GM21723 (cell line): ENCODE measurements around the gene IRF2BP2.

Experiments
- ATAC-seq: cut with Tn5 transposase; IDR thresholded peaks from one replicate; pipeline ENCODE4 v1.9.1; 2021; ENCODE audit warnings: mild to moderate bottlenecking, moderate library complexity; ENCODE audit not compliant: unreplicated experiment

The IRF2BP2 gene

GRCh38 chr1:234614081-234614489 is 4.1 kb upstream of the IRF2BP2 start:
- no peak for ATAC-seq

- no peak for ATAC-seq
These were observed 3.3 kb upstream of the IRF2BP2 start for GRCh38 chr1:234613128-234613875.

GRCh38 chr1:234612352-234613127 is 2.6 kb upstream of the IRF2BP2 start:
- peak; percentile 36 for ATAC-seq

DNA sequence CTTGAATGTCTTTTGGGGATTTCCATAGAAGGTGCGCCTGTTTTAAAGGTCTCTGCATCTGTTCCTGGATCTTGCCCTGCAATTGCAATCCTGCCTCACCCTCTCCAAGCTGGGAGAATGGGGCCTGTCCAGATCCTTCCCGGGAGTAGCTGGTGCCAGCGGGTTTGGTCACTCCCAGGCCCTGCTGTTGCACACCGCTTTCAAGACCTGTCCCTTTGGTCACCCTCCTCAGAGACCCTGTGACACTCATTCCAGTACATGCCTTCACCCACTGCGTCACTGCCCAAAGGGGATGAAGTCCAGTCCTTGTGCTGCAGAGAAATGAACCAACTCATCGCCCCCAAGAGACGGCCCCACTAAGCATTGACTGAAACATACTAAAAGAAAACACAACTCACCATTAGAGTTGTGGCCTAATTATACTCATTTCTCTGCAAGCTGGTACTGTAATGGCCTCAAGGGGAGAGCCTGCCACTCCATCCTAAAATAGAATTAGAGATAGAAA is 1.9 kb upstream of the IRF2BP2 start:
- no peak for ATAC-seq

DNA sequence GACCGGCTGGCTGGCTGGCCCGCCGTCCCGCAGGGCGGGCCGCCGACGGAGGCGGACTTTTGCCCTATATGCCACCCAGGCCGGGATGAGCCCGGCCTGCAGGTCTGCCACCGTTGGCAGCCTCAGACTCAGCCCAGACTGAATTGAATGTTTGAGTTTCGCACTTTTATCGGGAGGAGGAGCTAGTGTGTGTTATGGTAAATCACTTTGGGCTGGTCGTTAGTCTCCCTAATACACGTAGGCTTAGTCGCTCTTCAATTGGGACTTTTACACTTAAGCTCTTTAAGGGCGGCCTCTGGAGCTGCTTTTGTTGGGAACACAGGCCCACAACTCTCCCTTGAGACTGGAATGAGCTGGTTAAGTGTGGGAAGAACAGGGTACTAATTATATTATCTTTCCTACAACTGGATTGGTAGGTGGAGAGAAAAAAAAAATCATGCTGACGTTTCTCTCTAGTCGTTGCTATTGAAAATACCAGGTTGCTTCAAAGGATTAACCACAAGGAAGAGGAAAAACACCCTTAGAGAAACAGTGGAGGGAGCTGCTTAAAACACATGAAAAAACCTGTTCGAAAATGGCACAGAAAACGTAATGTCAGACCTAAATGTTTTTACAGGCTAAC is 1.4 kb upstream of the IRF2BP2 start:
- peak; percentile 11 for ATAC-seq

- ATAC-seq, result peak; percentile 39
These were observed 767 bp upstream of the IRF2BP2 start for GRCh38 chr1:234610666-234611224.

GRCh38 chr1:234609691-234610042 is 311 bp downstream of the IRF2BP2 start:
- ATAC-seq, result no peak

DNA sequence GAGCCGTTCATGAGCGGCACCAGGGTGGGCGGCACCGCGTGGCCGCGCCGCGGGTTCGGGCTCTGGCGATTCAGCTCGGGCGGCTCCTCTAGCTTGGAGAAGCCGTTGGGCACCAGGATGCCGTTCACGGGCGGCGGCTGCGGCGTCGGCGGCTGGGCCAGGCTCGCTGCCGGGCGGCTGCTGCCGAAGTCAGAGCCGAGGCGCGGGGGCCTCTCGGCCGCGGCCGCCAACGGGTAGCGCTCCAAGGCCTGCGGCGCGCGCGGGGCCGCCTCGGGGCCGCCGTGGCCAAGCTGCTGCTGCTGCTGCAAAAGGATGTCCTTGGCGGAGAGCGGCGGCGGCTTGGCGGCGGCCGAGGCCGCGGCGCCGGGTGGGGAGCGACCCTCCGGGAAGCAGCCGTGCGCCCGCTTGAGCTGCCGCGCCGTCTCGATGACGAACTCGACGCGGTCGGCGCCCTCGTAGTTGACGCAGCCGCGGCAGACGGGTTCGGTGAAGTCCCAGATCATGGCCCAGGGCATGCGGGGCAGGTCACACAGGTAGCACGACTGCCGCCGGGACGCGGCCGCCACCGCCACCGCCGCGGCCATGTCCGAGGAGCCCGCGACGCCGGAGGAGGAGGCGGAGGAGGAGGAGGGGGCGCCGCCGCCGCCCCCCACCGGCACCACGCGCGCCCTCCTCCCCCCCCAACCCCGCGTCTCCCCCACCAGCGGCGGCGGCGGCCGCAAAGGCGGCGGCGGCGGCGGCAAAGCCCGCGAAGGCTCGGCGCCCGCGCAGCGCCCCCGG is 877 bp downstream of the IRF2BP2 start:
- no peak for ATAC-seq

GRCh38 chr1:234608025-234608910 is 1.7 kb downstream of the IRF2BP2 start:
- peak; percentile 29 for ATAC-seq

- ATAC-seq, result no peak
These were observed 2.6 kb downstream of the IRF2BP2 start for GRCh38 chr1:234607109-234608024.

DNA sequence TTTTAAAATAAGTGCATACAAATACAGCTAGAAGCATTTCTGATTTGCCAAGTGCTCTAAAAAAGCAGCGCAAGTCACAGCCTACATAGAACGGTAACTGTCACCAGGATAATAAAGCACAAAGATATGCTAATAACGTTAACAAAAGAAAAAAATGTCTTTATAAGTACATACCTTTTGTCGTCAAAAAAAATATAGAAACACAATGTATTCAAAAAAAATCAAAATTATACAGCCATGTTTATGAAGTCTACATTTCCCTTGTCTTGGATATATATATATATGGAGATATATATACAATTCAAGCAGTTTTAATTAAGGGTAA is 3.2 kb downstream of the IRF2BP2 start:
- ATAC-seq, result no peak

DNA sequence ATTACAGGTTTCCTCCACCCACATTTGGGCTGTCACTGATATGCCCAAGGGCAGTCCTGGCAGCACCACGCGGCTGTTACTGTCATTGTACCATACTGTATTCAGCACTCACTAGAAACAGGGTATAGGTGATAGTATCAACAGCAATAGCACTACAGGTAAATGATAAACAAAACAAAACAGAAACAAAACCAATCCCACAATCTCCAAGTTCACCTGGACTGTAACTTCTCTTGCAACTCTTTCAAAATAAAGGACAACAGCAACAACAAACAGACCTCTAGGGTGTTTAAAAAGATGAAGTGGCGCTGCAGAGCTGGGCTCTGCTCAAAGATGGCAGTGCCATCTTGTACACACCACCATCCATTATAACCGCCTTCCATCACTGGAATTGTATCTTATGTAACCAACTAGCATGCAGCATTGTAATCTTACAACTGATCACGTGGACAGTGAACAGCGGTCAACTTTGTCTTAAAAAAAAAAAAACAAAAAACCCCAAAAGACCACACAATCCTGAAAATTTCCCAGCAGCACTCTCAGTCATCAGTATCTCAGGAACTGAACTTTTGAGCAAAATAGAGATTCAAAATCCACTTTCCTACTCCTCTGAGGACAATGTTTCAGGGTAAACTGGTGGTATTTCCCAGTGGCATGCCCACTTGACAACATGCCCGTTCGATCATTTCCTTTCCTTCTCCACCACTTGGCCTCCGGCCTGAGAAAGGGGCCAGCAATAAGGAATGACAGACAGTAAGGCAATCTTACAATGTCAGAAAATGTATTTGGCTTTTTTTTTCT is 3.8 kb downstream of the IRF2BP2 start:
- ATAC-seq, result no peak

GRCh38 chr1:234605399-234605982 is 4.5 kb downstream of the IRF2BP2 start:
- no peak for ATAC-seq

DNA sequence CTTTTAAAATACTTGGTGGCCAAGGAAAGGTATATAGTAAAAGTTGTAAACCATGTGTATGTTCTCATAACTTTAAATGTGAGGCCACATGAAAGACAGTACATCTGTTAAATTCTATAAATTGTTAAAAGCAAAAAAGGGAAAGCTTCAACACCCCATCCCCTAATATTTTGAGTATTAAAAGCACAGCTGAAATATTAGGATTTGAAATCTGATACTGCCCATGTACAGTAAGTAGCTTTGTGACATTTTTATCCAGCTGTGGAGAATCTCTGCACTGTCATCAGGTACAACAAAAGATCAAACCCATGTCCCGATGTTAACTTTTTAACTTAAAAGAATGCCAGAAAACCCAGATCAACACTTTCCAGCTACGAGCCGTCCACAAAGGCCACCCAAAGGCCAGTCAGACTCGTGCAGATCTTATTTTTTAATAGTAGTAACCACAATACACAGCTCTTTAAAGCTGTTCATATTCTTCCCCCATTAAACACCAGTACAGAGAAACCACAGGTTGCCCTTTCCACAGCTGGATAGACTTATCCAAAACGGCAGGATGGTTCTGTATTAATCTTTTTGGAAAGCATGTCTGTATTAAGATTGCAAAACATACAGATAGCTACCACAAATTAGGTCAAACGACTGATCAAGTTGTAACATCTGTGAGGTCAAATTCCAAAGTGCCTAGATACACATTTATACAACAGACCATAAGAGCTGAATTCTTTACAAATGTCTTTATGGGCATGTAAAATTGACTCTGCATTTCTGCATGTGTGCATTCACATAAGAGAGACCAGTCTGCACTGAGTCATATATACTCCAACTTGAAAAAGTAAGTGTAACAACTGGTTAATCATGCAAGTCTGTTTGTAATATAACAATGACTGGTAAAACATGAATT is 5.2 kb downstream of the IRF2BP2 start:
- ATAC-seq, result no peak

DNA sequence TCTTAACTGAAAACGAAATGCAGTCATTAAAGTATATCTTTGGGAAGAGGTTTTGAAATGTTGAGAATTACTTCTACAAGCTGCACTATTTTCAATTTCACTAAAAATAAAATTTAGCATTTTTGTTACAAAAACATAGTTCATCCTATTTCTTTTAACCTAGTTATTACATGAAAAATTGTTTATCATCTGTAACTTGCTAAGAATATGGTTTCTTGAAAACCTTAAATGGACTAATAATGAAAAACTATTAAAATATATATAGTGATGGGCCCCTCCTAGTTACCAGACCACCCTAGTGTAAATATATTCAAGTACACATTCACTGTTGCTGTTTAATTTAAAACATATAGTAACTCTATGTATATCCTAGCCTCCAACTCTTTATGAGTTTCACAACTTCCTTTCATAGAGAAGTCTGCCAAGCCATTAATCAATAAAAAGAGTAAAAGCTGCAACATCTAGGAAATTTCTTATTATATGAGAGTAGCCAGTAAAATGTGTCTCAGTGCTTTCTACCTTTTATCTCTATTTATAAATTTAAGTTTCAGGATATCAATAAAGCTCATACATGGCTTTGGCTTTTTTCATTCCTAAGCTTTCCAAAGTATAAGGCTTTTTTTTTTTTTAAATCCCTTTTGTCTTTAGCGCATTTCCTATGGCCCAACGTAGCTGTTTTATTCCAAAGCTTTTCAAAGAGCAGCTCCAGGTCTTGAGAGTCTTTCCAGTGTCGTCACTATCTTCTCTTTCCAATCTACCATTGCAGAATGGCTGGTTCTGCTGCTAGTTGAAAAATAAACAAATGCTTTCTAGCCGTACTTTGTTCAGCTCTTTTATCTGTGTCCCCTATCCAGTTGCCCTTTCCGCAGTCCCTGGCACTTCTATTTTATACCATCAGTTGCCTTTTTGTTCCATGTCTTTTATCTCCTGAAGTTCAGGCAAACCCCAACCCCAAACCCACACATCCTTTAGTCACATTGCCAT is 6.5 kb downstream of the IRF2BP2 start:
- ATAC-seq, result no peak
